Fibroblast of the conjunctiva (primary cell): ENCODE measurements around the gene CPEB3.
"Not testable (repeated sequence)": the region's sequence is repeated elsewhere in the genome, so short reads cannot be mapped to it uniquely, and the experiment has no call there.

Source experiments
- DNase-seq: peaks from one replicate; pipeline ENCODE4 v3.0.0-alpha.2; 2010; ENCODE audit warnings: low read depth

Gene CPEB3

DNA sequence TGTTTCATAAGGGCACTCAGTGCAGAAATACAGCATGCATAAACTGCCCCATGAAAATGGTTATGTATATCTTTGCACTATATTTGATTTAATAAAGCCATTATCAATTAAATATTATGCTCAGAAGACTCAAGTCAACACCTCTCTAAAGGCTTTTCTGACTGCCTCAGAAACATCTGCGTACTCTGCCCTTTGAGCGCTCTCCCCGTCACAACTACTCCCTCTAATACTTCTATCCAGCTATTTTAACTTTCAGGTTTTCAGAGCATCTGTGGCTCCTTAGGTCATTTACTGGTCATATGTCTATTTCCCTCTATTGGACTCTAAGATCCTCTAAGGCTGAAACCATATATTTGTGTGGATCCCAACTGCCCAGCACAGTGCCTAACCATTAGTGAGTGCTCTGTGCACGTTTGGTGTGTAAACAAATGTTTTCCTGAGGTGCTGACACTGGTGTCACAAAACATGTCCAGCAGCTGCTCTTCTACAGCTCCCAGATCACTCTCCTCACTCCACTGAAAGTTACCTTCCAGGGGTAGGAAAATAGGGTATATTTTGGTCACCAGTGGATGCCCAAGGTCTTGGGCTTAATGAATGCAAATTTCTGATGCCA, 188.2 kb downstream of the CPEB3 start:
- no peak for DNase-seq

DNA sequence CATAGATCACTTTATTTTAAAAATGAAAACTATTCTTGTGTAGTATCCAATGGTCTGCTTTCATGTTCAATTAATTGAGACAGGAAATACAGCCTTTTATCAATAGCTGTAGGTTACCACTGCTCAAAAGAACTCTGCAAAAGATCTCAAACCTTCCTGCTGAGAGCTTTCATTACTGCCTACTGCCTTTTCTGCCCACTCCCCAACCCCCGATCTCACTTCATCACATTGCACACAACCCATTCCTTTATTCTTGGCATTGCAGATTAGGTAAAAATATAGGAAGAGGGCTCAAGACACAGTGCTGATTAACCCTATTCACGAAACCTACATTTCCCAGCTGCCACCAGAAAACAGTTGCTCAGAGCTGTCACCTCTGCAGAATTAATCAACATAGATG, 195.9 kb downstream of the CPEB3 start:
- no peak for DNase-seq

DNA sequence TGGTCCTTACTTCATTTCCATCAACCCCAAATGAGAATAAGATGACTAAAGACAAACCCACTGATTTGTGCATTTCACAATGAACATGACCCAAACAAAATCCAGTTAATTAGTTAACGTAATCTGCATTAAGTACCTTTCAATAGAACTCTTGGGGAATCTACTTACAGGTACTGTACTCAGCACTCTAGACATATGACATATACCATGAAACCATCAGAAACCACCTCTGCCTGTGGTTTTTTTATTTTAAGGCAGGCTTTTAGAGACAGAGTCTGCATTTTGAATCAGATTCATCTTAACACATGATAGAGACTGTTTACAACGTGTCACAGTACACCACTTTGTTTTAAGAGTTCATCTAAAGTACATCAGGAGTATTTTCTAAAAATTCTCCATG, 198.9 kb downstream of the CPEB3 start:
- no peak for DNase-seq

DNA sequence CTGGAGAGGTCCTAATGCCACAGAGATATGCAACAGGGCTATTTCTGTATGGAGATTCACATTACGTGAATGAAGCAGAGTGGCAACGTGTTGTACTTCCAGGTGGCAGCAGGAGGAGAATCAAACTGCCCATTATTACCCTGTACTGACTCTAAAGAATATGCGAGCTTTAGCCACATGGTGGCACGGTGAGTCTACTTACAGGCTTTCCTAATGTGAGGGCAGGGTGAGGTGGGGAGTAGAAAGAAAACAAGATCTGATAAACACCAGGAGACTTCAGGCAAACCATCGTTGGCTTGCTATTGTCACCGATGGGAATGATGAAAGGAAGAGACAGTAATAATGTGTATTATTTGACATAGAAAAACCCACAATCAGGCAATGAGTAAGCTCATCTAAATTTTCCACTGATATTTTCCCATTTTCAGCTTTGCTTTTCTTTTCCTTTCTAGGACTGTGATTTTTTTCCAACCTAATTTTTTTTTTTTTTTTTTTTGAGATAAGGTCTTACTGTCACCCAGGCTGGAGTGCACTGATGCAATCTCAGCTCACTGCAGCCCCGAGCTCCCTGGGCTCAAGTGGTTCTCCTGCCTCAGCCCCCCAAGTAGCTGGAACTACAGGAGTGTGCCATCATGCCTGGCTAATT, 203.0 kb downstream of the CPEB3 start:
- DNase-seq, result peak; percentile 74

DNA sequence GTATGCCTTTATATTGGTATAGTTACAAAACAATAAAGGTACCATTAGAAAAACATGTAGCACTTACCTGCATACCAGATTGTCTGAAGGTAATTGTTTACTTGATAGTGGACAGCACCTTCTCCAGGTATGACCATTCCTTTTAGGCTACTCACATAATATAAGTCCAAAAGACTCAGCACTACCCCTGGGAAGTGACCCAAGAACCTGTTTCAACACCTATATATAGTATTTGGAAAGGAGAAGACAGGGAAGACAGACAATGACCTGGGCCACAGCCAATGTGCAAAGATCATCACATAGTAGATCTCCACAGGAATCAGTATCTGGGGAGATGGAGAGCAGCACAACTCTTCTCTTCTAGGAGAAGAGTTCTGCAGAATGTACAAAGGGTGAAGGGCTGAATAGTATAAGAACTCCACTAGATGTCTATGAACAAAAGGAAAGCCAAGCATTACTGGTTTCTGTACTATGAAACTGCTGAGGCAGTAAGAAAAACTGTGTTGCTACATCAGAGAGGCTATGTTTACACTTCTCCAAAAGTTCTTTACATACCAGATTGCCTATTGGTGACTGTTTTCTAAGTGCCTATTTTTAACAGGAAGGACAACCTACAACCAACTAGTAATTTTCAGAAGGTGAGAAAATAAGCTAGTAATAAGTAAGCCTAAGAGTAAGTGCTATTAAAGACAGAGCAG, 208.1 kb downstream of the CPEB3 start:
- DNase-seq, result no peak

DNA sequence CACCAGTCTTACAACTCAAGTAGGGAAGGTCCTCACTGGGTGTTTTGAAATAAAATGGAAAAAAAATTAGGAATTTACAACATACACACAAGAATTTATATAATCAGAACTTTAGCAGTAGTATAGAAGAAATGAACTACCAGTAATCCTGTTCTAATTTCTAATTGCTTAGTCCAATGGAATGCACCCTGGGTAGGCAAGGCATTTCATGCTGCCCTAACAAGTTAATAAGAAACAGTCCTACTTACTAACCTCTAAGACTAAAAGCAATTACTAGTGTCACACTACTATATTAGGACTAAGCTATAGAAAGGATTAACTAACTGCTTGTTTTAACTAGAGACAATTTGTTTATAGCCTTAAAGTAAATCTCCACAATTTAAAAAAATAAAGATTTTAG, 209.2 kb downstream of the CPEB3 start:
- DNase-seq, result no peak

DNA sequence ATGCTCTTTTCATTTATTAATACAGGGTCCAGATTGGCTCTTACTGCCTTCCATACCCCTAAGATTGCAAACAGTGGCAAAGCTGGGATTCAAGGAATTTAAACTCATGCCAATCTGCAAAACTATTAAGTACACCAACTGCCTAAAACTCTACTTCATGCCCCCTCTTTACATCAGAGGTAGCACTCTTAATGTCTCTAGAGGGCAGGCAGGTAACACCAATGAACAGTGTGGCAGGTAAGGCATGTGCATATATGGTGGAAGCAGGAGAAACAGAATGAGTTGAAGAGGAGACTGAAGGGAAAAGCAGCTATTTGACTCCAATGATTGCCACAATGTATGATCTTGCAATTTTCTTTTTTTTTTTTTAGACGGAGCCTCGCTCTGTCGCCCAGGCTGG, 210.6 kb downstream of the CPEB3 start:
- no peak for DNase-seq

DNA sequence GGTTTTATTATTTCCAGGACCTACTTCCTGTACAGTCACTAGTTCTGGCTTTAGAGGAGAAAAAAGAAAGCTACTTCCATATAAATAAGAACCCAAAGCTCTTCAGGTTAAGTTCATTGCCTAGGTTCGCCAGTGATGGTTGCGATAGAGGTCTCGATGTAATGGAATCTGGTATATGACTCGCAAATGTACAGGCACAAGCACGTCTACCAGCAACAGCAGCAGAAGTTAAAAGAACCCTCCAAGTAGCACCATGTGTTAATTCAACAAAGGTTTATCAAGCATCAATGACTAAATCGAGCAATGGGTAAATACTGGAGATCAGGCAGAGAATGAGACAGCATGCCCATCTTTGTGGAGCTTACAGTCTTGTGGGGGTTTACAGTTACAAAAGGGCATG, 211.9 kb downstream of the CPEB3 start:
- DNase-seq, result no peak

DNA sequence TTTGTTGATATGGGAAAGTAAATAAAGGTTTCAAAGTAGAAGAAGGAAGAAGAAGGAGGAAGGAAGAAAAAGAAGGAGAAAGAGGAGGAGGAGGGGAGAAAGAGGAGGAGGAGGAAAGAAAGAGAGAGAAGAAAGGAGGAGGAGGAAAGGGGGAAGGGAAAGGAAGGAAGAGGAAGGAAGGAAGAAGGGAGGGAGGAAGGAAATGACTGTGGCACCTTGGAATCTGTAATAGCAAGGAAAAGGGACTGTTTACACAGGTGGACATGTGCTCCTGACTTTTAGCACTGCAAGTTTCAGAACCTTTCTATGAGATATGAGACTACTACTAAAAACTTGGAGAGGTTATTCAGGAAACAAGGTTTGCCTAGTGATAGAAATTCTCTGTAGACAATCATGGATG, 214.2 kb downstream of the CPEB3 start:
- DNase-seq, result no peak

DNA sequence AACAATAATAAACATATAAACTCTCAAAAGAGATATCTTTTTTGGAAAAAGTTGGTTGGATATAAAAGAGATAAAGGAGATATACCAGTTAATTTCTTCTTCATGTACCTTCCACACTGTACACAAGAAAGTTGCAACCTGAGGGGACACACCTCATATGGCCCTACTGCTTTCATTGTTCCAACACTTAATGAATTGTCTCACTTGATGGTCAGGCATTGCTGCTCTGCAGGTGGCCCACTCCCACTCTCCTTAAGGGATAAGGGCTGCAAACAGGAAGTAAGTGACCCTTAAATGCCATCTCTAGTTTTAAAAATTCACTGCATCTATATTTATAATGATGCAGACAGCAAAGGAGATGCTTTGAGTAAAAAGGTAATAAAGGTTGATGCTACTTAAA, 215.0 kb downstream of the CPEB3 start:
- DNase-seq, result no peak

DNA sequence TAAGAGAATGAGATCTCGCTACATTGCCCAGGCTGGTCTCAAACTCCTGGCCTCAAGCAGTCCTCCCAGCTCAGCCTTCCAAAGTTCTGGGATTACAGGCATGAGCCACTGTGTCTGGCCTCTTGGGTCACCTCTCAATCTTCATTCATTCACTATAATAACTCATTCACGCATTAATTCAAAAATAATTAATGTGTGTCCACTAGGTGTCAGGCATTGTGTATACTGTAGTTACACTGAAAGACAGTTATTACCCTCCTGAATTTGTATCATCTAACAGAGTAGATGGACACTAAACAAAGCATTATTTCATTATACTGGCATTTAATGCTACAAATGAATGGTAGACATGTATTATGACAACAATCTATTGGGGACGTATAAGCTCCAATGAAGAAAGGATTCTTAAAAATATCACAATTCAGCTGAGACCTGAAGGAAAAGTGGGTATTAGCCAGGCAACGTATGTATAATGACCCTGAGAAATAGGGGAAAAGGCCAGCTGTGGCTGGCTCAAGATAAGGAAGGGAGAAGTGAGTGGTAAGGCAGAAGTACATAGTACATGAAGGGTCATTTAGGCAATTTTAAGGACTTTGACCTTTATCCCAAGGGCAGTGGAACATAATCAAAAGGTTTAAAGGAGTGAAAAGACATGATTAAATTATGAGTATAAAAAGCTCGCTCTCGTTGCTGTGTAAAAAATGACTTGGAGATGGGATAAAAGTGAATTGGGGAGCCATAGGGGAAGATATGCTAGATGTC, 216.6 kb downstream of the CPEB3 start:
- DNase-seq, result no peak

DNA sequence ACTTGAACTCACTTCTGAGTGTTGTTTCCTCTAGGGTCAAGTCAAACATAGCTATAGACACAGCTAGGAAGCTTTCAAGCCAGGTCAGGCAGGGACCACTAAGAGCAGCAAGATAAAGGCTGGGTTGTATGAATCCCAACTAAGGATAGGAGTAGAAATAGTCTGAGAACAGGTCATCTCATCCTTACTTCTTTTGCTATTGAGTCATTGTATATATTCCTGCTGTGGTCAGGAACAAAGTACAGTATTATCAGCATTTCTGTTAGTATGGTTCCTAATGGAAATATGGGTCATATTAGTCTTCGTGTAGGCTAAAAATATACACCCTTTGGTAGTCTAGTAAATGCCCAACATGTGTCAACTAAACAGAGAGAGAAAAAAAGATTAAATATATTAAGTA, 222.0 kb downstream of the CPEB3 start:
- no peak for DNase-seq

DNA sequence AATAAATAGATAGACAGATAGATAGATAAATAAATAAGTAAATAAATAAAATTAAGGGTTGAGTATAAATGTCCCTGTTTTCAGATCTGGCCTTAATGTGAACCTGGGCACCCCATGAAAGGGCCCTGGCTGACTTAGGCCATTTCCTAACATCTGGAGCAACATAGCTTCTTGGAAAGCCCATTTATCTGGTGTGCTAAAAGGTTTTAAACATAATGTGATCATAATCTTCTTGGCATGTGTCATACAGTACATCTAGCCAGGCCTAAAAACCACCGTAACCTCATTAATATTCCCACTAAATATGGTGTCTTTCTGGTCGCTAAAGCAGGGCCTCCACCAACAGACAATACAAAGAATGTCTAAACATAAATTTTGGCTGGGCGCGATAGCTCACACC, 224.5 kb downstream of the CPEB3 start:
- no peak for DNase-seq

DNA sequence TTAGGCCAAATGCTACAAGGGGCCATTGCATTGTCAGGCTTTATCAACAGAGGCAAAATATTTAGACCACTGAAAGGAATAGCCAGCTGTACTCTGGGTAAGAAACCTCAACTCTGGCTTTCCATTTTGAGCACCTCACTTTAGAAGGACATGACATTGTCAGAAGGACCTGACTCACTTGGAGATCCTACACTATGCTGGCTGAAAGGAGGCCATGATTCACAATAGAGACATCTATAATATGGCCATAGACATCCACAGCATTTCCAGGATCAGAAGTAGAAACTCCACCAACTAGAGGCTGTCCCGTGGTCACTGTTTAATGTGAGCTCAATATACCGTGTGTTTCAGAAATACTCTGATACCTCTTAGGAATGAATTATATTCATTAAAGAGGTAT, 226.4 kb downstream of the CPEB3 start:
- DNase-seq, result no peak

DNA sequence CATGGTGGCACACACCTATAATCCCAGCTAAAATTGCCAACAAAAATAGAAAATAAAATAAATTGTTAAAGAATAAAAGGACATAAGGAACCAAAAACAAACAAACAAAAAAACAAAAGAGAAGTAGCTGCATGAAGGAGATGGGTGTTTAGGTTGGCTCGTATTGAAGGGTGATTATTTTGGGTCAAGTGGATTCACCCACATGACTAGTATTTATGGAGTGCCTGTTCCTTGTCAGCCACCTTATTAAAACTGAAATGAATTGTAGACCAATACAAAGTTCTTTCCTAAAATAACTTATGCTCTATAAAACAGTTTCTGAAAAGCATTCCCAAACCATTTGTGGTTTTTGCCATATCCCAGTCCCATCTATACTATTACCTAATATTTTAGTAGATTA, 228.6 kb downstream of the CPEB3 start:
- no peak for DNase-seq

DNA sequence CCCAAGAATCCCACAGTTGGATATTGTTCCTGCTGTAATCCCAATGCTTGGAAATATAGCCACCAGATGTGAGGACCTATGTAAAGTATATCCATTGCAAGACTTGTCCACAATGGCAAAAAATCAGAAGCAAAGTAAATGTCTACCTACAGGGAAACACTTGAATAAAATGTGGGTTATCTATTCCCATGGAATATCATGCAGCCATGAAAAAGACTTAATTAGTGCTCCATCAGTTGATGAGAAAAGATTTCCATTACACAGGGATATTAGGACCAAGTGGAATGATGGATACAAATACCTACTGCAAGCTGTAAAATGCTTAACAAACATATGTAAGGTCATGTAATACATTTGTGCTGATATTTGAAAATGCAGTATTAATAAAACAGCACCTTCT, 236.1 kb downstream of the CPEB3 start:
- no peak for DNase-seq

DNA sequence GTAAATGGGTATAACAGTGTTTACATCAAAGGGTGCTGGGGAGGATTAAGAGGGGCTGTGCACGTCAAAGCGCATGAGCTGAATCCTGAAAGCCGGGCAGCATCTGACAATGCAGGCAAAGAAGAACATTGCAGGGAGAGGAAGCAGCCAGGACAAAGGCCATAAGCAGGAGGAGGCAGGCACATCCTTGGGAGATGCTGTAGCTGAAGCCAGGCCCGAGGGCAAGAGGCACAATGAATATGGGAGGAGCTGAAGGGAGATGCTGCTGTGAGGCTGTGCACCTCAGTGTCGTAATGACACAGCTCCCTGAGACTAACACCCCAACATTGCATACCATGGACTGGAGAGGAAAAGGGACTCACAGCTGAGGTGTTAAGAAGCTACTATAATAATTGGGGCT, 238.1 kb downstream of the CPEB3 start:
- DNase-seq, result no peak

DNA sequence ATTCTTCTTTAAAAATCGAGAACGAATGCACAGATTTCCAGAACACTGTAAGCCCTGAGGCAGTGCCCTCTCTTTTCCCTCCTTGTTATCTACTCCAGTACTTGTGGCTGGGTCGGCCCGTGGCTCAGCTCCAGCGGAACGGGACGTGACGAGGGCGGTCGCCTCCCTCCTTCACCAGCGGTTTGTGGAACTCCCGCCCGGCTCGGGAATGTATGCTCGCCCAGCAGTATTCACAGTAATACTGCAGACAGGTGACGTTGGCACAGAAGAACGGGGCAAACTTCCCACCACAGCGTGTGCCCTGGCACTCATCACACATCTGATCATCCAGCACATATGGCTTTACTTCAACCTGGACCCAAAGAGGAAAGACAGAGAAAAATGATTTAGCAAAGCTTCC, 238.8 kb downstream of the CPEB3 start:
- no peak for DNase-seq

DNA sequence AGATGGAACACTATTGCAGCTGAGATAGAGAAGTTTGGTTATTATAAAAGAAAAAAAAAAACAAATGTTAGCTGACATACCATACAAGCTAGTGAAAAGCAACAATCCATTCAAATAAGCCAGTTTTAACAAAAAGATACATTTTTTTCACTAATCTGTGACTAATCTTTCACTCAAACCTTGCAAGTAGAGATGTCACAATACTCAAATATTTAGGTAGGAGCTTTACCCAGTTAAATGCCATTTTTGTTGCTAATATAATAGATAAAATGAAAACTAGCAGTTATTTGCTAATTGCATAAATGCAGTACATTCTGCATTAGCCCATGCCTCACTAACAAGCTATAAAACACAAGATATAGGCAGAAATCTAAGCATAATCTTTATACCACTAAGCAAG, 243.7 kb downstream of the CPEB3 start:
- DNase-seq, result no peak

DNA sequence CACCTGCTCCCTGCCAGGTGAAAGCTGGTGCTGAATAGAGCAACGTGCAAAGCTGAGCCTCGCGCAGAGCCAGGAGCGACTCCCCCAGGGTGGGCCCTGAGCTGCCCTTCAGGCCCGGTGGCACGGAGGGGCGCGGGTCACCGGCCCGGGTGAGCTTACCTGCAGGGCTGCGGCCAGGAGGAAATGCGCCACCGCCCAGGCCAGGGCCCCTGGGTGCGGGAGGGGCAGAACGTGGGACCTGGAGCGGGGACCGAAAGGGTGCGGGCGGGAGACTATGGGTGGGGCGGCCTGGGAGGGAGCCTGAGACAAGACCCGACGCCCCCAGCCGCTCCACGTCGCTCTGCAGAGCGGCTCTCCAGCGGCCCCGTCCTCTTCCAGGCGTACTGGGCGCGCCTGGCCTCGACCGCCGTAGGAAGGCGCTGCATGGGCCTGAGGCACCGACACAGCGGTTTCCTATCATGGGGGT, 245.2 kb downstream of the CPEB3 start:
- no peak for DNase-seq

DNA sequence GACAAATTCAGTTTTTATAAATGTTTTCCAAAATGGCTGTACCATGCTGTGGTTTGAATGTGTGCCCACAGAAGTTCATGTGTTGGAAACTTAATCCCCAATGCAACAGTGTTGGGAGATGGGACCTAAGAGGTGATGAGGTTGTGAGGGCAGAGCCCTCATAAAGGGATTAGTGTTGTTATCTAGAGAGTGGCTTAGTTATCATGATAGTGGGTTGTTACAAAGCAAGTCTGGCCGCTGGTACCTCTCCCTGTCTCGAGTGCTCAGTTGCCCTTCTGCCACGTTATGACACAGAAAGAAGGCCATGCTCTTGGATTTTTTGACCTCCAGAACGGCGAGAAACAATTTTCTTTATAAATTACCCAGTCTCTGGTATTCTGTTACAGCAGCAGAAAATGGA, 248.3 kb downstream of the CPEB3 start:
- DNase-seq, result no peak

DNA sequence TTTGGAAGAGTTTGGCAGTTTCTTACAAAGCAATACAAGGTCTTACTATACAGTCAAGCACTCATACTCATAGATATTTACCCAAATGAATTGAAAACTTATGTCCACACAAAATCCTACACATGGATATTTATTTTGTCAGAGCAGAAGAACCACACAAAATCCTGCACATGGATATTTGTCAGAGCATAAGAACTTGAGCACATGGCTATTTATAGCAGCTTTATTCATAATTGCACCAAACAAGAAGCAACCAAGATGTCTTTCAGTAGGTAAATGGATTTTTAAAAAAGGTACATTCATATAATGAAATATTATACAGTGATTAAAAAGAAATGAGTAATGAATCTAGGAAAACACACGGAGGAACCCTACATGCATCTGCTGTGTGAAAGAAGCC, 251.9 kb downstream of the CPEB3 start:
- DNase-seq, result no peak

DNA sequence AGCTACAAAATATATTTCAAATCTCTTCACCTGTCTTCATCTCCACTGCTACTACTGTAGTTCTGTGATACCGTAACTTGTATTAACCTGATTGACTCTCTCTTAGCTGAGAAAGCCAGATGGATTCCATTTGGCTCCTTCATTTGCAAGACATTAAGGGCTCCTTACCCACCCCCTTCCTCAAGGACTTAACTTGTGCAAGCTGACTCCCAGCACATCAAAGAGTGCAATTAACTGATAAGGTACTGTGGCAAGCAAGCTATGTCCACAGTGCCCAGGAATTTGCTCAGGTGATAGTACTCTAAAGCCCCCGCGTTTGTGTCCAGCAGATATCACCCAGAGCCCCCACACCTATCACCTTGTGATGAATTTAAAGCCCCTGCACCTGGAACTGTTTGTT, 257.8 kb downstream of the CPEB3 start:
- DNase-seq, result not testable (repeated sequence)
